ENCODE results near the gene SSU72.

DNA sequence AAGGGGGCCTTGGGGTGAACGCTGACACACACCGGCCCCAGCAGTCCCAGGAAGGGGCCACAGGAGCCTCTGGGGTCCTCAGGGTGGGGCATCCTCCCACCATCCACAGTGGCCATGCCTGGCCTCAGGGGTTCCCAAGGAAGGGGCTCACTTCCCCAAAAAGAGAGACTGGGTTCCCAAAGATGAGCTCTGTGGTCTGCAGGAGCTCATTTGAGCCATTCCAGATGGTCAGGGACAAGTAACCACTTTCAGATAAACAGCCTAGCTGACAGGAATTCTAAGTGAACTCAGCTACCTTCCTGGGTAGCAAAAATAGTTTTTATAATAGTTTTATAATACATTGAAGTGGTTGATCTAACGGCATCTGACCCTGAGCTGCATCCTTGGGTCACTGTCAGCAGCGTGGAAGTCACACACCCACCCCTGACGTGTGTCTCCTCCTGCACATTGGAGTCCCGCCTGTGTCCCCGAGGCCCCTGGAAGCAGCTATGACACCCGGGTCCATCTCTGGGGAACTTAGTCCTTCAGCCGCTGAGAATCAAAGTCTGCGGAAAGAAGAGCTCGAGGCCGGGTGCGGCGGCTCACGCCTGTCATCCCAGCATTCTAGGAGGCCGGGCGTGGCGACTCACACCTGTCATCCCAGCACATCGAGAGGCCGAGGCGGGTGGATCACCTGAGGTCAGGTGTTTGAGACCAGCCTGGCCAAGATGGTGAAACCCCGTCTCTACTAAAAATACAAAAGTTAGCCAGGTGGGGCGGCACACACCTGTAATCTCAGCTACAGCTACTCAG is 28.5 kb downstream of the SSU72 start:
- TF ChIP-seq, protein P1, sequence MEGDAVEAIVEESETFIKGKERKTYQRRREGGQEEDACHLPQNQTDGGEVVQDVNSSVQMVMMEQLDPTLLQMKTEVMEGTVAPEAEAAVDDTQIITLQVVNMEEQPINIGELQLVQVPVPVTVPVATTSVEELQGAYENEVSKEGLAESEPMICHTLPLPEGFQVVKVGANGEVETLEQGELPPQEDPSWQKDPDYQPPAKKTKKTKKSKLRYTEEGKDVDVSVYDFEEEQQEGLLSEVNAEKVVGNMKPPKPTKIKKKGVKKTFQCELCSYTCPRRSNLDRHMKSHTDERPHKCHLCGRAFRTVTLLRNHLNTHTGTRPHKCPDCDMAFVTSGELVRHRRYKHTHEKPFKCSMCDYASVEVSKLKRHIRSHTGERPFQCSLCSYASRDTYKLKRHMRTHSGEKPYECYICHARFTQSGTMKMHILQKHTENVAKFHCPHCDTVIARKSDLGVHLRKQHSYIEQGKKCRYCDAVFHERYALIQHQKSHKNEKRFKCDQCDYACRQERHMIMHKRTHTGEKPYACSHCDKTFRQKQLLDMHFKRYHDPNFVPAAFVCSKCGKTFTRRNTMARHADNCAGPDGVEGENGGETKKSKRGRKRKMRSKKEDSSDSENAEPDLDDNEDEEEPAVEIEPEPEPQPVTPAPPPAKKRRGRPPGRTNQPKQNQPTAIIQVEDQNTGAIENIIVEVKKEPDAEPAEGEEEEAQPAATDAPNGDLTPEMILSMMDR (IDR thresholded peaks at IDR 0.05), result no peak
- TF ChIP-seq POLR2A (IDR thresholded peaks at IDR 0.05; ENCODE audit: low read depth), result no peak
- no peak for TF ChIP-seq POLR2AphosphoS5 (IDR thresholded peaks at IDR 0.05)
- no peak for TF ChIP-seq EP300 (IDR thresholded peaks at IDR 0.05)

Measured in esophagus muscularis mucosa (tissue), 4 donors.